Measurements from ENCODE around the gene SGK1.

The SGK1 gene

DNA sequence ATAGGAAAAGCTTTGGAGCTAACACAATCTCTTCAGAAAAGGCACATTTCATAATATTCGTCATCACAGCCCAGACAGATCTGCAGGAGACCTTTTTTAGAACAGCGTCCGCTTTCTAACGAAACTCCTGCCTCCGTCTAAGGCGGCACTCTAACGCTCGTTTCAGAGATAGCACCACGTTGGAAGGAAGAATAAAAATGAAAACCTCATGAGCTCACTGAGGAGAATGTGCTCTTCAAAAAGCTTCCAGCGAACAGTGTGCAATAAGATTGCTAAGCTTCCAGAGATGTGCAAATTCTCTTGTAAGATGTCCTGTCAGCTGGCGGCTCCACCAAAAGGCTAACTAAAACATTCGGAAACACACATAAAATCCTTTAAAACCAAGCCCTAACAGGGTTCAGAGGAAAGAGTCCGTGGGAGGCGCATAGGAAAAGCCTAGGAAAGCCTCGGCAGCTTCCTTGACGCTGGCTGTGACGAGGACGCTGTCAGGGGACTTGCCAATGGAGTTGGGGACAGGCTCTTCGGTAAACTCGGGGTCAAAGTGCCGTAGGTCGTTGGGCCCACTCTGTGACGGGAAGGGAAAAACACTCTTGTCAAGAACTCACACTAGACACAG lies 147.9 kb downstream of the SGK1 start:
- no peaks in the 10 kb centered on the region for H3K27me3 ChIP-seq (ENCODE audit: insufficient read depth, low read depth)
- no peak overlapping the region for H3K4me3 ChIP-seq (IDR thresholded peaks at IDR 0.05; ENCODE audit: insufficient read depth, low read depth, low read length)
- no peak overlapping the region for H3K27ac ChIP-seq
- TF ChIP-seq, protein P1, sequence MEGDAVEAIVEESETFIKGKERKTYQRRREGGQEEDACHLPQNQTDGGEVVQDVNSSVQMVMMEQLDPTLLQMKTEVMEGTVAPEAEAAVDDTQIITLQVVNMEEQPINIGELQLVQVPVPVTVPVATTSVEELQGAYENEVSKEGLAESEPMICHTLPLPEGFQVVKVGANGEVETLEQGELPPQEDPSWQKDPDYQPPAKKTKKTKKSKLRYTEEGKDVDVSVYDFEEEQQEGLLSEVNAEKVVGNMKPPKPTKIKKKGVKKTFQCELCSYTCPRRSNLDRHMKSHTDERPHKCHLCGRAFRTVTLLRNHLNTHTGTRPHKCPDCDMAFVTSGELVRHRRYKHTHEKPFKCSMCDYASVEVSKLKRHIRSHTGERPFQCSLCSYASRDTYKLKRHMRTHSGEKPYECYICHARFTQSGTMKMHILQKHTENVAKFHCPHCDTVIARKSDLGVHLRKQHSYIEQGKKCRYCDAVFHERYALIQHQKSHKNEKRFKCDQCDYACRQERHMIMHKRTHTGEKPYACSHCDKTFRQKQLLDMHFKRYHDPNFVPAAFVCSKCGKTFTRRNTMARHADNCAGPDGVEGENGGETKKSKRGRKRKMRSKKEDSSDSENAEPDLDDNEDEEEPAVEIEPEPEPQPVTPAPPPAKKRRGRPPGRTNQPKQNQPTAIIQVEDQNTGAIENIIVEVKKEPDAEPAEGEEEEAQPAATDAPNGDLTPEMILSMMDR (conservative IDR thresholded peaks at IDR 0.05; ENCODE audit: low read depth, low read length): no peak
- H4K20me1 ChIP-seq (ENCODE audit: insufficient read depth): no peaks in the 10 kb centered on the region
- no peaks in the 10 kb centered on the region for H3K36me3 ChIP-seq (ENCODE audit: insufficient read depth)
- no peak overlapping the region for H2AFZ ChIP-seq (ENCODE audit: low read depth)
- no peak overlapping the region for H3K9ac ChIP-seq
- H3K79me2 ChIP-seq (ENCODE audit: insufficient read depth, low read depth): peaks cover 15% of the 10 kb centered on the region; the same call in 1 of the 2 replicates
- no peak overlapping the region for H3K4me2 ChIP-seq
- peaks cover 18% of the 10 kb centered on the region for H3K4me1 ChIP-seq (ENCODE audit: low read depth, poor library complexity, severe bottlenecking)

GRCh38 chr6:134168590-134169208 lies 149.2 kb downstream of the SGK1 start:
- no peaks in the 10 kb centered on the region for H3K27me3 ChIP-seq (ENCODE audit: insufficient read depth, low read depth)
- no peaks in the 10 kb centered on the region for H3K36me3 ChIP-seq (ENCODE audit: insufficient read depth)
- H4K20me1 ChIP-seq (ENCODE audit: insufficient read depth): no peaks in the 10 kb centered on the region
- H3K9ac ChIP-seq: no peak overlapping the region
- H3K27ac ChIP-seq: no peak overlapping the region
- H3K4me3 ChIP-seq (IDR thresholded peaks at IDR 0.05; ENCODE audit: insufficient read depth, low read depth, low read length): no peak overlapping the region
- H3K4me2 ChIP-seq: no peak overlapping the region
- TF ChIP-seq, protein P1 (conservative IDR thresholded peaks at IDR 0.05; ENCODE audit: low read depth, low read length): no peak
- peaks cover 7% of the 10 kb centered on the region; the same call in 1 of the 2 replicates for H3K79me2 ChIP-seq (ENCODE audit: insufficient read depth, low read depth)
- no peak overlapping the region for H2AFZ ChIP-seq (ENCODE audit: low read depth)
- H3K4me1 ChIP-seq (ENCODE audit: low read depth, poor library complexity, severe bottlenecking): peaks cover 17% of the 10 kb centered on the region

- Histone ChIP-seq H3K4me1 (ENCODE audit: low read depth, poor library complexity, severe bottlenecking) (peaks cover 4% of the 10 kb centered on the region), H3K79me2 (ENCODE audit: insufficient read depth, low read depth) (no peaks in the 10 kb centered on the region), H3K9ac (no peak overlapping the region), H3K4me3 (IDR thresholded peaks at IDR 0.05; ENCODE audit: insufficient read depth, low read depth, low read length) (no peak overlapping the region), H3K36me3 (ENCODE audit: insufficient read depth) (no peaks in the 10 kb centered on the region), H3K4me2 (no peak overlapping the region), H4K20me1 (ENCODE audit: insufficient read depth) (no peaks in the 10 kb centered on the region), H2AFZ (ENCODE audit: low read depth) (no peak overlapping the region), H3K27ac (no peak overlapping the region), H3K27me3 (ENCODE audit: insufficient read depth, low read depth) (no peaks in the 10 kb centered on the region)
- TF ChIP-seq, protein P1 (conservative IDR thresholded peaks at IDR 0.05; ENCODE audit: low read depth, low read length): no peak
These were observed 151.2 kb downstream of the SGK1 start for GRCh38 chr6:134166511-134167261.

DNA sequence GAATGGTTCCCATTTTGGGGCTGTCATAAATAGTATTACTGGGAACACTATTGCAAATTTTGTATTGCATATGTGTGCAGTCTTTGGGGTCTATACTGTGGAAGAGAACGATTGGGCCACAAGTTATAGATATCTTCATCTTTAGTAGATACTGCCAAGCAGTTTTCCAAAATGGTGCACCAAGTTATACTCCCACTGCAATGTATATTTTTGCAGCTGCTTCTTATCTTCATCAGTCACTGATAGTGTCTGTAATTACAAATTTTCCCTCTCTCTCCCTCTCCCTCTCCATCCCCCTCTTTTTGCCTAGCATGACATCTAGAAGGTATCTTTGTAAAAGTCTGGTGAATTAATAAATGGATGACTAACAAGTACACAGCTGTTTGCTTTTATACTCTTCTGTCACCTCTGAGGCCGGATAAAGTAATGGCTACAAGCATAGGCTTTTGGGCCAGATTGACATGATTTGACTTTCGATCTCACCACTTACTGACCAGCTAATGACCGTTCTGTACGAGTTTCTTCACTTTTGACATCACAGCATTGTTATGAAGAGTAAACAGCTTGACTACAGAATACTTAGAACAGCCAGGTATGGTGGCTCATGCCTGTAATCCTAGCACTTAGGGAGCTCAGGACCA lies 152.2 kb downstream of the SGK1 start:
- Histone ChIP-seq H3K79me2 (ENCODE audit: insufficient read depth, low read depth) (no peaks in the 10 kb centered on the region), H3K27me3 (ENCODE audit: insufficient read depth, low read depth) (no peaks in the 10 kb centered on the region), H3K36me3 (ENCODE audit: insufficient read depth) (no peaks in the 10 kb centered on the region), H2AFZ (ENCODE audit: low read depth) (no peak overlapping the region), H3K4me3 (IDR thresholded peaks at IDR 0.05; ENCODE audit: insufficient read depth, low read depth, low read length) (no peak overlapping the region), H3K9ac (no peak overlapping the region), H4K20me1 (ENCODE audit: insufficient read depth) (no peaks in the 10 kb centered on the region), H3K27ac (no peak overlapping the region), H3K4me2 (no peak overlapping the region), H3K4me1 (ENCODE audit: low read depth, poor library complexity, severe bottlenecking) (no peaks in the 10 kb centered on the region)
- TF ChIP-seq, protein P1 (conservative IDR thresholded peaks at IDR 0.05; ENCODE audit: low read depth, low read length): no peak

All from KMS-11 (cell line).